ENCODE data around the gene RBM17.

Gene RBM17

DNA sequence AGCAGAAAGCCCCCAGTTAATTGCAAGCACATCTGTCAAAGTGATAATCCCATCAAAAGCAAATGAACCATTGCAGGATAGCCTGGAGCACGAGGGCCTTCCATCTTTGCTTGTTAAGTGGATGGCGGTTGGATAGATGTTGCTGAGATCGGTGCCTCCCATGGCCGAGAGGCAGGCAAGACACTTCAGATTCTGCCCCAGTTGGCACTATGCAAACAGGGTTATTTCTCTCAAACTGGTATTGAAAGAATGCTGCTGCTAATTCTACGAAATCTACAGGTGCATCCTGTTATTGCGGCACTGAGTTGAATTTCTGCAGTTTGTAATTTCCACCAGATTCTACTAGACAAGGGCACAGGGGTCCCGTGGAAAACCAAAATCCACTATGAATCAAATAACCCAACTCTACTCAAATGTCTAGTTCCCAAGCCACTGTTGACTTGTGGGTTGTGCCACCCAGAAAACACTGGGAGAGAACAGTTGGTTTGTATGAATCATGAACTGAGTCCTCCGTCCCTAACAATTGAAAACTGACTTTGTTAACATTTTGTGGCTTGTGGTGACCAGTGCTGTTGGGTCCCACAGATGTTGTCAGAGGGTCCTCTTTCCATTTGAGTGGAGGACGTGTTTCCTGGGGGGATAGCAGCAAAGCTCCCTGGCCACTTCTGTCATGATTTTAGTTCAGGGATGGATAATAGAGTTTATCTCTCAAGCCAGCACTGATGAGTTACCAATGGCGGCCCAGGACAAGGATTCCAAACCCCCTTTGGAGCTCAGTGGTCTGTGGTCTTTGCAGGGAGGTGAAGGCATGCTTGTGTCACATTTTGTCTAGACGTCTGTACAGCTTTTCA, 19.5 kb upstream of the RBM17 start:
- Histone ChIP-seq H3K9me3 (ENCODE audit: control insufficient read depth, insufficient read depth, low read length) (no peaks in the 10 kb centered on the region), H3K9ac (ENCODE audit: low read depth, low read length) (no peak overlapping the region), H3K27me3 (ENCODE audit: control insufficient read depth, insufficient read depth, low read length) (no peaks in the 10 kb centered on the region), H3K27ac (ENCODE audit: low read depth, low read length) (no peak overlapping the region), H3K4me3 (ENCODE audit: low read depth, low read length) (no peak overlapping the region), H3K4me1 (ENCODE audit: control insufficient read depth, insufficient read depth, low read length) (no peaks in the 10 kb centered on the region), H3K36me3 (ENCODE audit: control insufficient read depth, insufficient read depth, low read length) (no peaks in the 10 kb centered on the region)

DNA sequence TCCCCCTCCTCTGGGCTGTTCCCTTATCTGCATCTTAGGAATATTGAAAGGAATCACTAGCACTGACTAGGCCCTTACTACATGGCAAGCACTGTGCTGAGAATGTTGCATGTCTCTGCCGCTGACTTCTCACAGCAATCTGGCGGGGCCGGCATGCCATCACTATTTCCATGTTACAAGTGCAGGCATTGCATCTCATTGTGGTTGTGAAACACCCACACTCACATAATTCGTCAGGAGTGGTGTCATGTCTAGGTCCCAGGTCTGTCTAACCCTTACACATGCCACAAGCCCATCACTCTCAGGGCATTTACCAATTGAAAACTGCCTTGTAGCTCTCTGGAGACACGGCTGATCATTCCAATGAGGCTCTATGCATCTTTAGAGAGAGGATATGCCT, 18.2 kb upstream of the RBM17 start:
- Histone ChIP-seq H3K9ac (ENCODE audit: low read depth, low read length) (no peak overlapping the region), H3K27ac (ENCODE audit: low read depth, low read length) (no peak overlapping the region)

DNA sequence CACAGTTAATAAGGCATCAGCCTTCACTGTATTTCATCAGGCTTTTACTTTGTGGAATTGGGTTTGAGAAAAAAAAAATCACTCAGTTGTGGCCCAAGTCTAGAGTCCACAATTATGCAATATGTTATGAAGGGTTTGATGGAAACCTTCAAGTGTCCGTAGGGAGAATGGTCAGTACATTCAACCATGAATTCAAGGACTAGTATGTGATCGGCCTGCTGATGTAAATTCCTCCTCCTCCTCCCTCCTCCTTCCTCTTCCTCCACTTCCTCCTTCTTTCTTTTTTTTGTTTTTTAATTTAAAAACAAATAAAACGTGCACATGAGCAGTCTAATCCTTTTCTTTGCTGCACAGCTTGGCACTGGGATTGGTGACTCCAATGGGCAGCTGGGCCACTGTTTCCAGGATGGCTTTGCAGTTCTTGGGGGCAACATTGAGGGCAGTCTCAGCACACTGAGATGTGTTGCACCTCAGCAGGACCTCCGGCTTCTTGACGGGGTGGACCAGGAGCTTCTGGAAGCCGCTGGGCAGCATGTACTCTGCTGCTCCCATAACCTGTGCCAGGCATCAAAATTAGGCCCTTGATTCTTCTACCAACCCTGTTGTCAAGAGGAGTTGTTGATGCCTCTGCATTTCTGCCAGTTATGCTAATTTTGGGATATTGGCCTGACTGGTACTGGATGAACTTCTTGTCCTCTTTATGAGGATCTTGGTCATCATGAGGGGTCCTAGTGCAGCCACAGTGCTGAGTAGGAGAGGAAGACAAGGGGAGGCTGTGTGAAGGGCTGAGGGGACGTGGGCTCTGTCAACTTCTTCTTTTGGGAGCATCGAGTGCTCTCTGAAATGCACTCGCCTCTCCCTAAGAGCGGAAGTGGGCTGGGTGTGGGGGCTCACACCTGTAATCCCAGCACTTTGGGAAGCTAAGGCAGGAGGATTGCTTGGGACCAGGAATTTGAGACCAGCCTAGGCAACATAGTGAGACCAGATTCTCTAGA, 17.4 kb upstream of the RBM17 start:
- H3K27ac ChIP-seq (ENCODE audit: low read depth, low read length) = no peak overlapping the region
- no peaks in the 10 kb centered on the region for H3K4me1 ChIP-seq (ENCODE audit: control insufficient read depth, insufficient read depth, low read length)
- no peaks in the 10 kb centered on the region for H3K9me3 ChIP-seq (ENCODE audit: control insufficient read depth, insufficient read depth, low read length)
- H3K27me3 ChIP-seq (ENCODE audit: control insufficient read depth, insufficient read depth, low read length) = no peaks in the 10 kb centered on the region
- H3K36me3 ChIP-seq (ENCODE audit: control insufficient read depth, insufficient read depth, low read length) = no peaks in the 10 kb centered on the region
- no peak overlapping the region for H3K9ac ChIP-seq (ENCODE audit: low read depth, low read length)
- H3K4me3 ChIP-seq (ENCODE audit: low read depth, low read length) = no peak overlapping the region

More for the DNA sequence above, 18.2 kb upstream of the RBM17 start:
- Histone ChIP-seq H3K4me3 (ENCODE audit: low read depth, low read length) (no peak overlapping the region), H3K9me3 (ENCODE audit: control insufficient read depth, insufficient read depth, low read length) (no peaks in the 10 kb centered on the region), H3K4me1 (ENCODE audit: control insufficient read depth, insufficient read depth, low read length) (no peaks in the 10 kb centered on the region), H3K36me3 (ENCODE audit: control insufficient read depth, insufficient read depth, low read length) (no peaks in the 10 kb centered on the region), H3K27me3 (ENCODE audit: control insufficient read depth, insufficient read depth, low read length) (no peaks in the 10 kb centered on the region)

DNA sequence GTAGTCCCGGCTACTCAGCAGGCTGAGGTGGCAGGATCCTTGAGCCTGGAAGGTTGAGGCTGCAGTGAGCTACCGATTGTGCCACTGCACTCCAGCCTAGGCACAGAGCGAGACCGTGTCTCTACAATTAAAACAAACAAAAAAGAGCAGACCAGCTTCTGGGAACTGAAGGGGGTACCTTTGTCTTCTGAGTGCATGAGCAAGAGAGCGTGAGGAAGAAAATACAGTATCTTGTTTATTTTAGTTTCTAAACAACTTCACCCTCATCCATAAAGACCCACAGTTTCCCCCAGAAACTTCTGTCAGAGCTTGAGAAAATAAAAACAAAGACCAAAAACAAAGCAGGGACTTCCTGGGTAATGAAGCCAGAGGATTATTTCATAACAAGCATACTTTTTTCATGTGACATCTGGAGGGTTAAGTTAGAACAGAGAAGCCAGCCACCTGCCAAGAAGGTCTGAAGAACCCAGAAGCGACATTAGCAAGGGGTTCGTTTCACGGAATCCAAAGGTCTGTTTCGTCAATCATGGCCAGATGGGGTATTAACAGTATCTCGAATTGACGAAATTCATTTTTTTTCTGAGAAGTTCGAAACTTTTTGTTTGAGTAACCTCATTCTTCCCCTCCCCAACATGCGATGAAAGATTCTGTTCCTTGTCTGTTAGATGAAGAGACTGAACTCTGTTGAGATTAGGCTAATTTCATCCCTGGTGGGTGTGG, 16.5 kb upstream of the RBM17 start:
- Histone ChIP-seq H3K27ac (ENCODE audit: low read depth, low read length) (no peak overlapping the region), H3K9ac (ENCODE audit: low read depth, low read length) (no peak overlapping the region), H3K27me3 (ENCODE audit: control insufficient read depth, insufficient read depth, low read length) (no peaks in the 10 kb centered on the region), H3K9me3 (ENCODE audit: control insufficient read depth, insufficient read depth, low read length) (no peaks in the 10 kb centered on the region), H3K4me3 (ENCODE audit: low read depth, low read length) (no peak overlapping the region), H3K36me3 (ENCODE audit: control insufficient read depth, insufficient read depth, low read length) (no peaks in the 10 kb centered on the region), H3K4me1 (ENCODE audit: control insufficient read depth, insufficient read depth, low read length) (no peaks in the 10 kb centered on the region)

DNA sequence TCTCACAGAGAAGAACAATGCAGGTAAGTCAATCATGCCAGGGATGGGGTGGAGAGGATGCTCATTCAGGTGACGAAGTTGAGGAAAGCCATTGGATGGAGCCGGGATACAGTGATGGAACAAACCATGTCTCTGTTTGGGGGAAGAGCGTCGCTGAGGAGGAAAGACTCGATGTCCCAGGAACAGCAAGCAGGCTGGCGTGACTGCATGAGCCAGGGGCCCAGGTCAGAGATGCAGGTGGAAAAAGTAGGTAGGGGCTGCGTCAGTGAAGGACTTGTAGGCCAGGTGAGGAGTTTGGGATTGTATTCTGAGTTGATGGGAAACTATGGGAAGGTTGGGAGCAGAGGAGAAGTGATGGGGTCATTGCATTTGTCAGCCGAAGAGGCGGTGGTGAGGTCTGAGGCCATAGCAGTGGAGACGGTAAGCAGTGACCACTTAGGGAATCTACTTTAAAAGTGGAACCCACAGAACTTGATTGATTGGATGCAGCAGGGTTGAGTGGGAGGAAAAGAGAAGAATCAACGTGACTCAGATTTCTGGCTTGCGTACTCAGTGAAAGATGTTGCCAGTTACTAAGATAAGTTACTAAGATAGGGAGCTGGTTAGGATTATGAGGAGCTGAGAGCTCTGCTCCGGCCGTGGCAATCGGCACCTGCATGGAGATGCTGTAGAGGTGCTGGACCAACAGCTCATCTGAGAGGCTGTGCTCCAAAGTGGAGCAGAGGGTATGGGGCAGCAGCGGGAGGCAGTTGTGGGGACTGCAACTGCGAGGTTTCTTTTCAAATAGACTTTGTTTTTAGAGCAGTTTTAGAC, 14.1 kb upstream of the RBM17 start:
- H3K4me3 ChIP-seq (ENCODE audit: low read depth, low read length) = no peak overlapping the region

DNA sequence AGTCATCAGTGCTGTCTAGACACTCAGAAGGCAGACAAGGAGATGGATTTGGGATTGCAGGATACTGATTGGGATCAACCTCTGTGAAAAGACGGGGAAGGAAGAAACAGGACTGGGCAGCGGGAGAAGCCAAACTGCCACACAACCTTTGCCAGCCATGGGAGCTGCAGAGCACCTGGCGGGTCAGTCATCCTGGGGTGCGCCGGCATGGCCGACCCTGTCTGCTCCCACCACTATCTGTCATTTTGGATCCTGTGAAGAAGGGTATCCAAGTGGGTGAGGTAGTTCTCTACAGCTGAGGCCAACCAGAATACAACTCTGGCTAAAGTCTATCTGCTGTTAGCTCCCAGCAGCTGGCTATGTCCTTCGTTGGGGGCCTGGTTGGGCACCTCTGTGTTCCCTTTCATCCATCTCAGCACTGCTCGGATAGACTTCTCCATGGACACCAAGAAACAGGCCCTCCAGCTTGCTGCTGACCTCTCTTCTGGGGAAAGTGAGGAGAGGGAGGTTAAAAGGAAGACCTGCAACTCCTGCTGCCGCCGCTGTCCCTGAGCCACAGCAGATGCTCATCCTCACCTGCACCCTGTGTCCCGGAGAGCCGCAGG, 11.7 kb upstream of the RBM17 start:
- Histone ChIP-seq H3K4me3 (ENCODE audit: low read depth, low read length) (no peak overlapping the region), H3K9ac (ENCODE audit: low read depth, low read length) (no peak overlapping the region), H3K27me3 (ENCODE audit: control insufficient read depth, insufficient read depth, low read length) (no peaks in the 10 kb centered on the region), H3K9me3 (ENCODE audit: control insufficient read depth, insufficient read depth, low read length) (no peaks in the 10 kb centered on the region), H3K4me1 (ENCODE audit: control insufficient read depth, insufficient read depth, low read length) (no peaks in the 10 kb centered on the region), H3K36me3 (ENCODE audit: control insufficient read depth, insufficient read depth, low read length) (no peaks in the 10 kb centered on the region), H3K27ac (ENCODE audit: low read depth, low read length) (no peak overlapping the region)

More for the DNA sequence above, 14.1 kb upstream of the RBM17 start:
- no peaks in the 10 kb centered on the region for H3K4me1 ChIP-seq (ENCODE audit: control insufficient read depth, insufficient read depth, low read length)
- H3K27me3 ChIP-seq (ENCODE audit: control insufficient read depth, insufficient read depth, low read length) = no peaks in the 10 kb centered on the region
- H3K36me3 ChIP-seq (ENCODE audit: control insufficient read depth, insufficient read depth, low read length) = no peaks in the 10 kb centered on the region
- H3K9ac ChIP-seq (ENCODE audit: low read depth, low read length) = no peak overlapping the region
- no peak overlapping the region for H3K27ac ChIP-seq (ENCODE audit: low read depth, low read length)
- no peaks in the 10 kb centered on the region for H3K9me3 ChIP-seq (ENCODE audit: control insufficient read depth, insufficient read depth, low read length)

DNA sequence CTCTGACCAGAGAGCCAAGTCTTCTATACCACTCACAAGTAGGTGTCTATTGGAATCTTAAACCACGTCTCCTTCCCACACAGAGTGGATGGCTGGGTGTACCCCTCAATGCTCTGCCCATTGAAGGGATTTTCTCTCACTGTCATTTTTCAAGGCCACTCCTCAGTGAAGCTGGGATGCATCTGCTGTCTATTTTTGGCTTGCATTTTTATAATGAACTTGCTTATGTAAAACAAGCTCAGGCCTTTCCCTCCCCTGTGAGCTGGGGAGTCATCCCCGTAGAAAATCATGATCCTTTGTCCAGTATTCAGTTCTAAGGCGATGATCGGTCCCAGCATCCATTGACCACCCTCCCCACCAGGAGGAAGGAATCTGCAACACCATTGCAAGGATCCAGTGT, 9.8 kb upstream of the RBM17 start:
- H3K27me3 ChIP-seq (ENCODE audit: control insufficient read depth, insufficient read depth, low read length) = no peaks in the 10 kb centered on the region

DNA sequence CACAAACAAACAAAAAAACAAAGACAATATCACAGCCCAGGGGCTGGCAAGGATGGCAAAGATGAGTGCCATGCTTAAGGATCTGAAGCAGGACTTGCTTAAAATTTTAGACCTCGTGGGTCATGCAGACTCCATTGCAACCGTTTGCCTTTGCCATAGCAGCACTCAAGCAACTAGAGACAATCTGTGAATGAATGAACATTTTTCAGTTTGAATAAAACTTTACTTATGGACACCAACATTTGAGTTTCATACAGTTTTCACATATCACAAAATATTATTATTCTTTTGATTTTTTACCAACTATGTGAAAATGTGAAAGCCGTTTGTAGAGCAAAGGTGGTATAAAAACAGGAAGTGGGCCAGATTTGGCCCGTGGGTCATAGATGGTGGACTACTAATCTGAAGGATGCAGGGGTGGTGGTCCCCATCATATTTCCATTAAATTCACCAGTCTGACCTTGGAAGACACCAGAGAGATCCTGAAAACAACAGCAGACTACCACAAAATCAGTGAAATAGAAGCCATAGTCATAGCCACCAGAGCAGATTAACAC, 8.3 kb upstream of the RBM17 start:
- no peak overlapping the region for H3K27ac ChIP-seq (ENCODE audit: low read depth, low read length)
- H3K27me3 ChIP-seq (ENCODE audit: control insufficient read depth, insufficient read depth, low read length) = no peaks in the 10 kb centered on the region
- H3K4me3 ChIP-seq (ENCODE audit: low read depth, low read length) = no peak overlapping the region
- H3K36me3 ChIP-seq (ENCODE audit: control insufficient read depth, insufficient read depth, low read length) = no peaks in the 10 kb centered on the region
- no peak overlapping the region for H3K9ac ChIP-seq (ENCODE audit: low read depth, low read length)
- no peaks in the 10 kb centered on the region for H3K9me3 ChIP-seq (ENCODE audit: control insufficient read depth, insufficient read depth, low read length)
- H3K4me1 ChIP-seq (ENCODE audit: control insufficient read depth, insufficient read depth, low read length) = peaks cover 9% of the 10 kb centered on the region; the same call in 1 of the 2 replicates

More for the DNA sequence above, 9.8 kb upstream of the RBM17 start:
- no peak overlapping the region for H3K4me3 ChIP-seq (ENCODE audit: low read depth, low read length)
- no peaks in the 10 kb centered on the region for H3K36me3 ChIP-seq (ENCODE audit: control insufficient read depth, insufficient read depth, low read length)
- no peak overlapping the region for H3K9ac ChIP-seq (ENCODE audit: low read depth, low read length)
- peaks cover 9% of the 10 kb centered on the region; the same call in 1 of the 2 replicates for H3K4me1 ChIP-seq (ENCODE audit: control insufficient read depth, insufficient read depth, low read length)
- no peak overlapping the region for H3K27ac ChIP-seq (ENCODE audit: low read depth, low read length)
- H3K9me3 ChIP-seq (ENCODE audit: control insufficient read depth, insufficient read depth, low read length) = no peaks in the 10 kb centered on the region

DNA sequence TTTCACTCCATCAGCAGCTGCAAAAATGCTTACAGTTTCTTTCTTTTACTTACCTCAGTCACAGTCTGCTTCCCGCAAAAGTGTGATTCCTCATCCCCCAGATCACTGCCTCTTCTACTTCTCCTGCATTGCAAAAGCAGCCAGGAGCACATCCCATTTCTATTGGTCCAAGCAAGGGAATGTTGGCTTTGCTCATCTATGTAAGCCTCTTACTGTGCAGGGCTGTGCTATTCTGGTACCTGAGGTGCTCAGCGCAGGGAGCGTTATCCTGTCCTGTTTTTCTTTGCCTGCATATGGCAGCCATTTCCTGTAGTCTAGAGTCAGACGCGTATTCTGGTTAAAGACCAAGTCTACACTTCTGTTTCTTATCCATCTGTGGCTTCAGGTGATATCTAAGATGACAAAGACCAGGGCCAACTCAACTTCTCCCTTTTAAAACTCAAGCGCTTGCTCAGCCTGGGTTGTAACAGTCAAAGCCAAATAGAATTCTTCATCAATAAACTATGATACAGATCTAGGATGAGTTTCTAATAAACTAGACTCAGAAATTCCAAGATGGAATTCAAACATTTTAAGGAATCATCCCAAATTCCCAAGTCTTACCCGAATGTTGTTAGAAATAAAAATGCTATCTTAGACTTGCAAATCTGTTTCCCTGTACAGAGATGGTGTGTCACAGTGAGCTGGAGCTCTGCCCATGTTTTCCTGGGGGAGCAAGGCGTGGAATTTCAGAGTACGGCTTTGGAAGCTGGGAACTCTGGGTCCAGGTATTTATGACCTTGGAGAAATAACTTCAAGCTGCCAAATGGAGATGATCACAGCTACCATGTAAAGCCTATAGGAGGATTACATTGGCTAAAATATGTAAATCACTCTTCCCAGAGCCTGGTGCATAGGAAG, 6.1 kb upstream of the RBM17 start:
- H3K9ac ChIP-seq (ENCODE audit: low read depth, low read length) = no peak overlapping the region
- no peaks in the 10 kb centered on the region for H3K9me3 ChIP-seq (ENCODE audit: control insufficient read depth, insufficient read depth, low read length)
- H3K4me1 ChIP-seq (ENCODE audit: control insufficient read depth, insufficient read depth, low read length) = peaks cover 15% of the 10 kb centered on the region
- no peak overlapping the region for H3K4me3 ChIP-seq (ENCODE audit: low read depth, low read length)
- no peak overlapping the region for H3K27ac ChIP-seq (ENCODE audit: low read depth, low read length)
- no peaks in the 10 kb centered on the region for H3K27me3 ChIP-seq (ENCODE audit: control insufficient read depth, insufficient read depth, low read length)
- H3K36me3 ChIP-seq (ENCODE audit: control insufficient read depth, insufficient read depth, low read length) = no peaks in the 10 kb centered on the region

All from HUES48 (cell line).